Endothelial cell of umbilical vein (primary cell): ENCODE data around the gene DLK1. TPM values are rescaled to one million over a fixed set of nuclear protein-coding genes. Genes with fewer than 3 reads are reported as not detected.

ENCODE experiments used
- BruUV-seq: library from RNA; stranded (reverse); fragments of 400-500 nt; replicated peaks from 2 replicates; lab custom pipeline; 2021; lab: Mats Ljungman, UMichigan
- CTCF ChIA-PET: fragments of 300-600, 350-600 bp; sonication (Branson Sonifier 250); formaldehyde crosslinking; loops from one replicate; lab custom pipeline; 2021; ENCODE audit warnings: antibody characterized with exemption, inconsistent platforms; lab: Charles Lee
- POLR2A ChIA-PET: fragments of 300-600, 350-600 bp; sonication (Branson Sonifier 250); formaldehyde crosslinking; loops from one replicate; lab custom pipeline; 2021; ENCODE audit warnings: antibody characterized with exemption, inconsistent platforms; lab: Charles Lee
- DNase-seq: peaks from one replicate; pipeline ENCODE4 v3.0.0-alpha.2; 2011; ENCODE audit warnings: low read depth, low spot score
- FAIRE-seq: peaks from 2 replicates; lab custom pipeline; 2011; peaks lifted over from hg19 to GRCh38; lab: Jason Lieb, UNC
- H2AFZ ChIP-seq: 2 replicates; pipeline ENCODE4 v1.6.0; 2012; ENCODE audit warnings: low read depth, low read length, control low read depth, inconsistent platforms
- H3K27ac ChIP-seq: 2 replicates; pipeline ENCODE4 v1.5.1; 2011; ENCODE audit warnings: low read depth, mild to moderate bottlenecking, control low read depth, low read length, moderate library complexity; ENCODE audit not compliant: insufficient read depth
- H3K27me3 ChIP-seq, 2 experiments: 2 replicates each; pipeline versions ENCODE4 v1.6.0 to v1.6.1; 2011; ENCODE audit warnings: low read length in 2 of 2, mixed read lengths in 1 of 2; ENCODE audit not compliant: control insufficient read depth in 2 of 2, insufficient read depth in 2 of 2
- H3K36me3 ChIP-seq, 2 experiments: 2 replicates in 1 of 2; 3 replicates in 1 of 2; pipeline ENCODE4 v1.5.1; 2011; ENCODE audit warnings: low read length in 2 of 2, mild to moderate bottlenecking in 1 of 2, moderate library complexity in 1 of 2; ENCODE audit not compliant: control insufficient read depth in 2 of 2, insufficient read depth in 2 of 2; ENCODE audit errors: extremely low read depth in 1 of 2
- H3K4me1 ChIP-seq: 3 replicates; pipeline ENCODE4 v1.5.1; 2011; ENCODE audit warnings: mild to moderate bottlenecking, low read length; ENCODE audit not compliant: control insufficient read depth, insufficient read depth; ENCODE audit errors: extremely low read depth
- H3K4me2 ChIP-seq: 2 replicates; pipeline ENCODE4 v1.6.1; 2011; ENCODE audit warnings: low read length, control low read depth, mixed read lengths; ENCODE audit not compliant: insufficient read depth
- H3K4me3 ChIP-seq, 3 experiments: fragments of 200-600 bp in 1 of 3; sonication (generic), shearing (Covaris generic) in 1 of 3; replicated peaks in 1 of 3; 2 replicates each; pipeline ENCODE4 v1.5.1; 2011 to 2016; ENCODE audit warnings: control low read depth in 3 of 3, low read length in 3 of 3, mild to moderate bottlenecking in 2 of 3, inconsistent platforms in 1 of 3, low read depth in 1 of 3, moderate library complexity in 1 of 3; ENCODE audit not compliant: insufficient read depth in 1 of 3
- H3K79me2 ChIP-seq: 2 replicates; pipeline ENCODE4 v1.6.0; 2012; ENCODE audit warnings: low read length, inconsistent platforms; ENCODE audit not compliant: control insufficient read depth, insufficient read depth
- H3K9ac ChIP-seq: replicated peaks from 2 replicates; pipeline ENCODE3; 2011; ENCODE audit warnings: low read length, control low read depth; ENCODE audit not compliant: insufficient read depth; ENCODE audit errors: extremely low read depth
- H3K9me1 ChIP-seq: replicated peaks from 3 replicates; pipeline ENCODE4 v1.6.0; 2011; ENCODE audit warnings: mild to moderate bottlenecking, low read length; ENCODE audit not compliant: control insufficient read depth, insufficient read depth; ENCODE audit errors: extremely low read depth
- H3K9me3 ChIP-seq: replicated peaks from 2 replicates; pipeline ENCODE4 v1.5.1; 2012; ENCODE audit warnings: low read length, inconsistent platforms; ENCODE audit not compliant: control insufficient read depth, insufficient read depth
- H4K20me1 ChIP-seq: replicated peaks from 2 replicates; pipeline ENCODE3; 2011; ENCODE audit warnings: mild to moderate bottlenecking, low read length; ENCODE audit not compliant: control insufficient read depth, insufficient read depth; ENCODE audit errors: extremely low read depth
- EZH2 ChIP-seq: IDR thresholded peaks from 2 replicates; pipeline ENCODE4 v1.6.1; 2012; ENCODE audit warnings: borderline replicate concordance, low read depth, mild to moderate bottlenecking, moderate library complexity, low read length, inconsistent platforms; ENCODE audit not compliant: severe bottlenecking
- FOS ChIP-seq: IDR thresholded peaks from 2 replicates; pipeline ENCODE4 v1.6.1; 2011; ENCODE audit warnings: mild to moderate bottlenecking, low read length, moderate library complexity, borderline replicate concordance; ENCODE audit not compliant: insufficient read depth
- GATA2 ChIP-seq: IDR thresholded peaks from 2 replicates; pipeline ENCODE4 v1.7.0; 2011; ENCODE audit warnings: low read depth, mild to moderate bottlenecking, moderate library complexity, mixed read lengths, low read length; ENCODE audit not compliant: insufficient read length, insufficient read depth
- JUN ChIP-seq: IDR thresholded peaks from 2 replicates; pipeline ENCODE4 v1.6.1; 2011; ENCODE audit warnings: borderline replicate concordance, low read depth; ENCODE audit not compliant: insufficient read length, insufficient read depth
- MYC ChIP-seq: IDR thresholded peaks from one replicate; pipeline ENCODE4 v1.6.1; 2011; ENCODE audit warnings: mild to moderate bottlenecking, low read depth, low read length
- POLR2A ChIP-seq: IDR thresholded peaks from 2 replicates; pipeline ENCODE4 v1.6.1; 2012; ENCODE audit warnings: low read depth, mild to moderate bottlenecking, control low read depth, low read length
- POLR2AphosphoS5 ChIP-seq: IDR thresholded peaks from 2 replicates; pipeline ENCODE4 v1.6.1; 2012; ENCODE audit warnings: low read depth, mild to moderate bottlenecking, control low read depth, low read length, moderate library complexity; ENCODE audit not compliant: insufficient read depth
- dilution Hi-C: fragments of 300-500 bp; cut with MboI; formaldehyde crosslinking; loops from one replicate; pipeline ENCODE4 v1.15.0; 2019; ENCODE audit warnings: low sequenced_read_pairs; ENCODE audit not compliant: extremely low pct_ligation_motif_present
- intact Hi-C: fragments of 100-400 bp; cut with micrococcal nuclease; formaldehyde crosslinking; loops from one replicate; pipeline ENCODE4 v1.10.0; 2022
- polyA plus RNA-seq, 4 experiments: library from polyadenylated mRNA; depleted of rRNA in 3 of 4; stranded (reverse) in 3 of 4; unstranded in 1 of 4; fragments of >200 nt; gene quantifications; 2 replicates each; pipeline versions ENCODE4 v1.2.1 to v1.2.3, GENCODE V29; 2011 to 2012; ENCODE audit warnings: missing spikeins in 1 of 4
- total RNA-seq: library from RNA; stranded (reverse); gene quantifications from 2 replicates; pipeline ENCODE4 v1.2.3, GENCODE V29; 2021
- TF ChIP-seq, protein P1 (sequence below): IDR thresholded peaks from 2 replicates; pipeline ENCODE4 v1.6.1; 2011; ENCODE audit not compliant: insufficient read depth, insufficient read length
- TF ChIP-seq, protein P2 (sequence below), 2 donors: IDR thresholded peaks; 1 replicate in 1 of 2; 2 replicates in 1 of 2; pipeline ENCODE4 v1.5.1; 2011; ENCODE audit warnings: low read length in 2 of 2, mild to moderate bottlenecking in 2 of 2, moderate library complexity in 2 of 2, control low read depth in 1 of 2, inconsistent platforms in 1 of 2, low read depth in 1 of 2; ENCODE audit not compliant: insufficient read depth in 1 of 2; ENCODE audit errors: extremely low read depth in 1 of 2

The DLK1 gene
- total and polyA plus RNA-seq, 2 donors (not counting 3 experiments of a cell fraction or from before 2014, with no cell fraction given): not detected

DNA sequence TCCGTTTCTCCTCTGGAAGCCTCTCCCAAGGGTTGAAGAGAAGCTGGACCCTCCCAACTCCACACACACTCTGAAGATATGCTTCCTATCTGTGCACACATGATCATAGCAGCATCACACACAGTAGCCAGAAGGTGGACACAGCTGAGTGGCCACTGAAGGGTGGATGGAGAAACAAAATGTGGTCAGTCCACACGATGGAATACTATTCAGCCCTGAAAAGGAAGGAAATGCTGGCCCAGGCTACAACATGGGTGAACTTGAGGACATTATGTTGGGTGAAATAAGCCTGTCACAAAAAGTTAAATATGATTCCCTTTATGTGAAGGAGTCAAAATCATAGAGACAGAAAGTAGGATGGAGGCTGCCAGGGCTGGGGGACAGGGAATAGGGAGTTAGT lies 43.9 kb upstream of the DLK1 start:
- no peak for DNase-seq

More for the DNA sequence above, 43.9 kb upstream of the DLK1 start:
- no peak overlapping the region for H2AFZ ChIP-seq
- H3K4me1 ChIP-seq: peaks cover under 1% of the 10 kb centered on the region
- no peaks in the 10 kb centered on the region for H3K79me2 ChIP-seq
- no peak overlapping the region for H3K4me3 ChIP-seq
- H3K9me1 ChIP-seq: no peaks in the 10 kb centered on the region
- no peaks in the 10 kb centered on the region for H3K9me3 ChIP-seq
- TF ChIP-seq POLR2AphosphoS5: no peak
- TF ChIP-seq EZH2: no peak
- no peak for TF ChIP-seq JUN
- TF ChIP-seq FOS: no peak
- TF ChIP-seq, protein P1, sequence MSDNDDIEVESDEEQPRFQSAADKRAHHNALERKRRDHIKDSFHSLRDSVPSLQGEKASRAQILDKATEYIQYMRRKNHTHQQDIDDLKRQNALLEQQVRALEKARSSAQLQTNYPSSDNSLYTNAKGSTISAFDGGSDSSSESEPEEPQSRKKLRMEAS: no peak
- no peak for TF ChIP-seq POLR2A
- TF ChIP-seq MYC: no peak
- TF ChIP-seq GATA2: no peak
- TF ChIP-seq, protein P2, sequence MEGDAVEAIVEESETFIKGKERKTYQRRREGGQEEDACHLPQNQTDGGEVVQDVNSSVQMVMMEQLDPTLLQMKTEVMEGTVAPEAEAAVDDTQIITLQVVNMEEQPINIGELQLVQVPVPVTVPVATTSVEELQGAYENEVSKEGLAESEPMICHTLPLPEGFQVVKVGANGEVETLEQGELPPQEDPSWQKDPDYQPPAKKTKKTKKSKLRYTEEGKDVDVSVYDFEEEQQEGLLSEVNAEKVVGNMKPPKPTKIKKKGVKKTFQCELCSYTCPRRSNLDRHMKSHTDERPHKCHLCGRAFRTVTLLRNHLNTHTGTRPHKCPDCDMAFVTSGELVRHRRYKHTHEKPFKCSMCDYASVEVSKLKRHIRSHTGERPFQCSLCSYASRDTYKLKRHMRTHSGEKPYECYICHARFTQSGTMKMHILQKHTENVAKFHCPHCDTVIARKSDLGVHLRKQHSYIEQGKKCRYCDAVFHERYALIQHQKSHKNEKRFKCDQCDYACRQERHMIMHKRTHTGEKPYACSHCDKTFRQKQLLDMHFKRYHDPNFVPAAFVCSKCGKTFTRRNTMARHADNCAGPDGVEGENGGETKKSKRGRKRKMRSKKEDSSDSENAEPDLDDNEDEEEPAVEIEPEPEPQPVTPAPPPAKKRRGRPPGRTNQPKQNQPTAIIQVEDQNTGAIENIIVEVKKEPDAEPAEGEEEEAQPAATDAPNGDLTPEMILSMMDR (IDR thresholded peaks at IDR 0.05; ENCODE audit: extremely low read depth in 1 of 2, insufficient read depth in 1 of 2, low read depth in 1 of 2, low read length in 2 of 2): no peak
- no peak overlapping the region for H3K27ac ChIP-seq
- H4K20me1 ChIP-seq: no peaks in the 10 kb centered on the region
- no peak for FAIRE-seq
- H3K36me3 ChIP-seq: no peaks in the 10 kb centered on the region
- ChIA-PET CTCF (interaction anchor here (0.7 kb wide), 1 partner anchor 11 kb away, joined by 3 read pairs; no protein-coding TSS in a partner anchor), POLR2A (no interaction called here)
- dilution Hi-C loops: no loop called here
- H3K4me2 ChIP-seq: no peak overlapping the region
- no TSS peak for BruUV-seq
- intact Hi-C loops: no loop called here
- H3K9ac ChIP-seq: no peak overlapping the region
- H3K27me3 ChIP-seq: no peaks in the 10 kb centered on the region
